Lung (tissue), 12 donors: ENCODE measurements around the gene ARHGEF28. TPM values are rescaled to one million over a fixed set of nuclear protein-coding genes. Genes with fewer than 3 reads are reported as not detected.

Experiments
- ATAC-seq: fragments of 200-7000 bp; cut with Tn5 transposase; one replicate; pipeline ENCODE4 v1.9.1; 2020; ENCODE audit warnings: moderate number of reproducible peaks; ENCODE audit not compliant: insufficient read depth, low FRiP score
- DNase-seq, 3 donors: peaks; one replicate each; pipeline ENCODE4 v3.0.0-alpha.2; 2013 to 2017
- H3K27ac ChIP-seq, 2 donors: one replicate each; pipeline ENCODE4 v1.5.1; 2013; ENCODE audit warnings: mild to moderate bottlenecking in 2 of 2, moderate library complexity in 2 of 2, control low read depth in 1 of 2, inconsistent platforms in 1 of 2, low read depth in 1 of 2, low read length in 1 of 2
- H3K27me3 ChIP-seq, 3 donors: one replicate each; pipeline ENCODE4 v1.5.1; 2013; ENCODE audit warnings: low read length in 2 of 3; ENCODE audit not compliant: control insufficient read depth in 3 of 3, insufficient read depth in 3 of 3
- H3K36me3 ChIP-seq, 4 donors: one replicate each; pipeline ENCODE4 v1.5.1; 2013; ENCODE audit warnings: low read length in 4 of 4, mild to moderate bottlenecking in 1 of 4, moderate library complexity in 1 of 4; ENCODE audit not compliant: control insufficient read depth in 4 of 4, insufficient read depth in 4 of 4
- H3K4me1 ChIP-seq, 5 donors: one replicate each; pipeline ENCODE4 v1.5.1; 2013; ENCODE audit warnings: low read length in 5 of 5, mild to moderate bottlenecking in 2 of 5, moderate library complexity in 1 of 5; ENCODE audit not compliant: control insufficient read depth in 5 of 5, insufficient read depth in 5 of 5
- H3K4me3 ChIP-seq: one replicate; pipeline ENCODE4 v1.5.1; 2013; ENCODE audit warnings: mild to moderate bottlenecking, control low read depth, moderate library complexity
- H3K9ac ChIP-seq, 2 donors: one replicate each; pipeline ENCODE4 v1.5.1; 2013; ENCODE audit warnings: low read length in 2 of 2, control low read depth in 1 of 2; ENCODE audit not compliant: insufficient read depth in 1 of 2
- H3K9me3 ChIP-seq, 4 donors: one replicate each; pipeline ENCODE4 v1.5.1; 2013; ENCODE audit warnings: low read length in 3 of 4, mild to moderate bottlenecking in 1 of 4, moderate library complexity in 1 of 4; ENCODE audit not compliant: control insufficient read depth in 4 of 4, insufficient read depth in 3 of 4
- WGBS, 2 donors: extraction: QIAGEN DNeasy Blood & Tissue Kit; methylation state at CpG; one replicate each; pipeline ENCODE4 v1.1.7; 2013; 5-methylcytosine and 5-hydroxymethylcytosine counted together
- polyA plus RNA-seq, 2 donors: library from polyadenylated mRNA; stranded (reverse); fragments of 200-250 nt; gene quantifications; one replicate each; pipeline ENCODE4 v1.2.1, GENCODE V29; 2013
- total RNA-seq, 2 donors: library from RNA; depleted of rRNA in 1 of 2; stranded (reverse); fragments of >200 nt in 1 of 2; gene quantifications; one replicate each; pipeline ENCODE4 v1.2.1, GENCODE V29; 2014 to 2021
- TF ChIP-seq, protein P1 (sequence below): IDR thresholded peaks from 2 replicates; pipeline ENCODE4 v1.5.1; 2012; ENCODE audit warnings: mild to moderate bottlenecking; ENCODE audit errors: control extremely low read depth, extremely low read depth
- donor health status: control.
- donor health status: control.
- donor health status: Bipolar disorder and iron deficiency.
- donor health status: healthy.
- donor health status: DM: yes; HTN: yes; CAD: no.

Gene ARHGEF28
- total and polyA plus RNA-seq, 4 donors = 3.0 to 13.0 (median 10.0) TPM

DNA sequence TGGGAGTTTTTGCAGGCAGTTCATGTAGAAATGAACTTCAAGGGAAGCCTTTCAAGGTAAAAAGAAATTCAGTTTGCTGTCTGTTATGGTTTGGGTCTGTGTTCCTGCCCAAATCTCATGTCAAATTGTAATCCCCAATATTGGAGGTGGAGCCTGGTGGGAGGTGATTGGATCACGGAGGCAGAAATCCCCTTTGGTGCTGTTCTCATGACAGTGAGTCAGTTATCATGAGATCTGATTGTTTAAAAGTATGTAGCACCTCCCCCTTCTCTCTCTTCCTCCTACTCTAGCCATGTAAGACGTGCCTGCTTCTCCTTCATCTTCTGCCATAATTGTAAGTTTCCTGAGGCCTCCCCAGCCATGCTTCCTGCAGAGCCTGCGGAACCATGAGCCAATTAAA lies 341.4 kb downstream of the ARHGEF28 start:
- Histone ChIP-seq H3K27me3 (no peaks in the 10 kb centered on the region), H3K9ac (no peak overlapping the region), H3K4me3 (no peak overlapping the region), H3K27ac (no peak overlapping the region), H3K9me3 (peaks cover 0 to 5% (median 0%) of the 10 kb centered on the region in 4 donors), H3K36me3 (no peaks in the 10 kb centered on the region), H3K4me1 (no peaks in the 10 kb centered on the region)
- DNase-seq = no peak
- no peak for ATAC-seq
- TF ChIP-seq, protein P1, sequence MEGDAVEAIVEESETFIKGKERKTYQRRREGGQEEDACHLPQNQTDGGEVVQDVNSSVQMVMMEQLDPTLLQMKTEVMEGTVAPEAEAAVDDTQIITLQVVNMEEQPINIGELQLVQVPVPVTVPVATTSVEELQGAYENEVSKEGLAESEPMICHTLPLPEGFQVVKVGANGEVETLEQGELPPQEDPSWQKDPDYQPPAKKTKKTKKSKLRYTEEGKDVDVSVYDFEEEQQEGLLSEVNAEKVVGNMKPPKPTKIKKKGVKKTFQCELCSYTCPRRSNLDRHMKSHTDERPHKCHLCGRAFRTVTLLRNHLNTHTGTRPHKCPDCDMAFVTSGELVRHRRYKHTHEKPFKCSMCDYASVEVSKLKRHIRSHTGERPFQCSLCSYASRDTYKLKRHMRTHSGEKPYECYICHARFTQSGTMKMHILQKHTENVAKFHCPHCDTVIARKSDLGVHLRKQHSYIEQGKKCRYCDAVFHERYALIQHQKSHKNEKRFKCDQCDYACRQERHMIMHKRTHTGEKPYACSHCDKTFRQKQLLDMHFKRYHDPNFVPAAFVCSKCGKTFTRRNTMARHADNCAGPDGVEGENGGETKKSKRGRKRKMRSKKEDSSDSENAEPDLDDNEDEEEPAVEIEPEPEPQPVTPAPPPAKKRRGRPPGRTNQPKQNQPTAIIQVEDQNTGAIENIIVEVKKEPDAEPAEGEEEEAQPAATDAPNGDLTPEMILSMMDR = no peak
- 78 to 83% methylated on average over 3 of the region's 3 CpGs for WGBS, 2 donors

GRCh38 chr5:73968246-73968645 lies 342.2 kb downstream of the ARHGEF28 start:
- H3K27me3 ChIP-seq = no peaks in the 10 kb centered on the region
- no peak overlapping the region for H3K27ac ChIP-seq
- H3K9me3 ChIP-seq = peaks cover 0 to 5% (median 0%) of the 10 kb centered on the region in 4 donors
- ATAC-seq (no peak), DNase-seq (no peak)
- H3K9ac ChIP-seq = no peak overlapping the region
- 98% methylated on average over 2 of the region's 2 CpGs for WGBS, 2 donors
- TF ChIP-seq, protein P1 = no peak
- H3K36me3 ChIP-seq = no peaks in the 10 kb centered on the region
- no peaks in the 10 kb centered on the region for H3K4me1 ChIP-seq
- H3K4me3 ChIP-seq = no peak overlapping the region

DNA sequence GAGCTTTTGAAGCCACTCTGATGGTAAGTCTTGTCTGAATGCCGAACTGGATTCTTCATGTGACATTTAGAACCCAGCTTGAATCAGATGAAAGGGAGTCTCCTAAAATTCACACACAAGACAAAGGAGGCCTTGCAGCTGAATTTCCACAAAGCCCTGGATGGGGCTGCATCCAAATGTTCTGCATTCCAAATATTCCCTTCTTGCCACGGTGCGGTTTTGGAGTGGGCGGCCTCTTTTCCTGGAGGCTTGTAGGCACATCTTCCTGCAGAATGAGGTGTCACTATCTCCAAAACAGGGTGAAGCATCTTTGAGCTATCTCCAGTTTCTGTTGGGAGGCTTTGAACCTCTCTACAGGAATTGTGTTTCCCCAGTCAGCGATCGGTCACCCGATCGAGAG lies 342.7 kb downstream of the ARHGEF28 start:
- H3K36me3 ChIP-seq = no peaks in the 10 kb centered on the region
- DNase-seq (no peak), ATAC-seq (no peak)
- H3K4me1 ChIP-seq = peaks cover 0 to 1% (median 0%) of the 10 kb centered on the region in 5 donors
- WGBS, 2 donors = 59 to 79% methylated on average over 8 of the region's 8 CpGs
- no peak overlapping the region for H3K4me3 ChIP-seq
- no peak overlapping the region for H3K9ac ChIP-seq
- TF ChIP-seq, protein P1 = no peak
- peaks cover 0 to 5% (median 0%) of the 10 kb centered on the region in 4 donors for H3K9me3 ChIP-seq
- H3K27me3 ChIP-seq = no peaks in the 10 kb centered on the region
- H3K27ac ChIP-seq = no peak overlapping the region
